Measurements from ENCODE around the gene PARD3.

Gene PARD3

DNA sequence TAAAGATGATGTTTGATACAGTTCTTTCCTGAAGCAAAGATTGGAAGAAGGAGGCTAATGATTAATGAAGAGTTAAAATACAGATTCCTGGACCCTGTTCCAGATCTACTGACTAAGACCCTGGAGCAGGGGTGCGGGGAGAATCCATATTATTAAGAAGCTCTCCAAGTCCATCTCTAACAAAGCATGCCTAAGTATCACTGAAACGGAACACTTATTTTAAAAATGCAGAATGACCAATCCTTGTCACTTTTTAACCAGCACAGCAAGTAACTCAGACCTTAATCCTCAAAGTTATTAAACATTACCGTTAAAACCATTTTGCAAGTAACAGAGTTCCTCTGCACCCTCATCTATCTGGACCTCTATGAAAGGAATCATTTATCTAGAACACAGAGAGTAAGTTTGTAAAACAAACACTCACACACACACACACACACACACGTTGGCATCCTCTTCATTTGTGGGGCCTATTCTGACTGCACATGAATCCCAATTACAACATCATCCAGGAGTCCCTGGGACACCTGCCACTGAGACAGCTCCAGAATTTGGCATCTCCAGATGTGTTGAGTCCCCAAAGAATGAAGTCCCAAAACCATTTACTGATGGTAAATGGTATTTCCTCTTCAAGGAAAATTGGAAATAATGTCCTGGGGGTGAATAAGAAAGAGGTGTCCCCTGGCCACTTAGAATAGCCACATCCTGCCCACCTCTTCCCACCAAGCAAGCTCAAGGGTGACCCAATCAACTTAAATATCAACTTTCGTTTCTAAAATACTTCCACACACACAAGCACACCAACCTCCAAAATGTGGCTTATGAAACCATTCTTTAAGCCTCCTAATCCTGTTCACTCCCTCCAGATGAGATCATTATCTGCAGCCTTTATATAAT, 117.5 kb downstream of the PARD3 start:
- DNase-seq (ENCODE audit: low read depth in 2 of 2, low spot score in 1 of 2), result no peak

DNA sequence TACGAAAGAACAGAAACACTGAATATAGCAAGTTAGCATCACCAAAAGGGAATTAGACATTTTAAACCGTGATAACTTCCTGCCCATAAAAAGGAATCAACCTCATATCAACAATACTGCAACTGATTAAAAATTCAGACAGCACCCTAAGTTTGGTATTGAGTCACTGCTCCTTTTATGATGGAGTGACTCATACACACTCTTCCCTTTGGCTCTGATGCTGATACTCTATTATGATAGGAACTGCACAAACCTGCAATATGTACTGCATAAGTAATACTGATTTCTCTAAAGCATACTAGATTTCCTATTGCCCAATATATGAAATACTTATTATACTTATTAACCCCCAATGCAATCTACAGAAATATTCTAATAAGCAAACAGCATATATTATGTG, 118.7 kb downstream of the PARD3 start:
- DNase-seq (ENCODE audit: low read depth in 2 of 2, low spot score in 1 of 2), result no peak

DNA sequence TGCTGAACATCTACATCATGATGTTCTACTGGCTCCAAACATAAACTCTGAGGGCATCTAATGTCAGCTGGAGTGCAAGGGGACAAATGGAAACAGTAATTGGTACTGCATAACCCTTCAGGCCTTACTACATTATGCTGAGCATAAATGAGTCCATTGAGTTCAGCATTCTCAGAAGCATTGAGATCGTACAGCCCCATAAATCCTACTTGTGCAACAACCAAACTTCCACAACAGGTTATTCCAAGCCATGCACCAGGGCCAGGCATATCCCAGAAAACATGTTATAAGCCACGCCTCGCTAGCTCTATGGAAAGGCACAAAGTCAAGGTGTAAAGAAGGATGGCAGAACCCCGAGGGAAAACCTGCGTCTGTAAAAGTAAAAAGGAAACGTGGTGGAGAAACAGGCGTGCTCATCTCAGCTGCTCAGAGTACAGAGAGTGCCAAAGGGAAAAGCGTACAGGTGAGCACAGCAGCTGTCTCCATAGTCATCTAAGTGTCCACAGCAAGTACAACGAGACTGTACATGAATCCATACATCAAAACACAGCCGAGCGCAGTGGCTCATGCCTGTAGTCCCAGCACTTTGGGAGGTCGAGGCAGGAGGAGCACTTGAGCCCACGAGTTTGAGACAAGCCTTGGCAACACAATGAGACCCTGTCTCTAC, 124.6 kb downstream of the PARD3 start:
- no peak for DNase-seq (ENCODE audit: low read depth in 2 of 2, low spot score in 1 of 2)

DNA sequence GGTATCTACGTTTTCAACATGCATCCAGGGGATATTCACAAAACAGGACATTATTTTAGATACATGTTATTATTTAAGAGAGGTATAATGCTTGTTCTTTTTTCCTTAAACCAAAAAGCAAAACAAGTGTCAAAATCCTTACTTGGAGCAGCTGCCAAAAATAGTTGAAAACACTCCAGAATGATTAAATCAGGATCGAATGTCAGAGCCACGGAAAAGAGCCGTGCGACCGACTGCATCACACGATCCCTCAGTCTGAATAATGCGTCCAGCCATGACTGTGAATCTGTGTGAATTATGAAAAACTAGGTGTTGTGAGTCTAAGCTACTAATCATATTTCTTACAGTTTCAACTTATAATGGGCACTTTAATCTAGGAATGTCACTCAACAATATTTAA, 126.0 kb downstream of the PARD3 start:
- DNase-seq (ENCODE audit: low read depth in 2 of 2, low spot score in 1 of 2), result no peak

DNA sequence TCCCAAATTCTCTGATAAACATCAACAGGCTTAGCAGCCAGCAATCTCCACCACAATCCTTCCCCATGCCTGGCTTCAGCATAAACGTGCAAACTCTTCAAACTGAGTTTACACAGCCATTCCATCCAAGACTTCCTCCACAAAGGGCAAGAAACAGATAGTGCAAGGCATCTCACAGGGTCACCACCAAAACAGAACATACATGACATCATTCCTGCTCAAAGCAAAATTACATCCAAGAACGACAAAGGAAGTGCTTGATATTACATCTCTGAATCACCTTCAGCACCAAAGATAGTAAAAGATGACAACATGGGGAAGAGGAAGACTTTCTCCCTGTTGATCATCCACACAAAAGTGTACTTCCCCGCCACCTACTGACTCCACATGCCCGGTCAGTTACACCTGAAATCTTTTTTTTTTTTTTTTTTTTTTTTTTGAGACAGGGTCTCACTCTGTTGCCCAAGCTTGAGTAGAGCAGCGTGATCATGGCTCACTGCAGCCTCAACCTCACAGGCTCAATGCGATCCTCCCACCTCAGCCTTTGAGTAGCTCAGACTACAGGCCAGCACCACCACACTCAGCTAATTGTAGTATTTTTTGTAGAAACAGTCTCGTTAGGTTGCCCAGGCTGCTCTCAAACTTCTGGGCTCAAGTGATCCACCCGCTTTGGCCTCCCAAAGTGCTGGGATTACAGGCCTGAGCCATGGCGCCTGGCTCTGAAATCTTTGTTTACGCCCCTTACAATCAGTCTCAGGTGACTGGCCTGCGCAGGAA, 127.5 kb downstream of the PARD3 start:
- DNase-seq (ENCODE audit: low read depth in 2 of 2, low spot score in 1 of 2), result no peak

DNA sequence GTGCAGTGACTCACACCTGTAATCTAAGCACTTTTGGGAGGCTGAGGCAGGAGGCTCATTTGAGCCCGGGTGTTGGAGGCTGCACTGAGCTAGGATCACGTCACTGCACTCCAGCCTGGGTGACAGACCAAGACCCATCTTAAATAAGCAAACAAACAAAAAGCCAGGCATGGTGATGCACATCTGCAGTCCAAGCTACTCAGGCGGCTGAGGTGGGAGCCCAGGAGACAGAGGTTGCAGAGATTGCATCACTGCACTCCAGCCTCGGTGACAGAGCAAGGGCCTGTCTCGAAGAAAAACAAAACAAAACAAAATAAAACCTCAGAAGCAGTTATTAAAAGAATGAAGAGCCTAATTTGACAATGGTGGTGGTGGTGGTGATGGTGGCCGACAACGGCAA, 132.5 kb downstream of the PARD3 start:
- DNase-seq (ENCODE audit: low read depth in 2 of 2, low spot score in 1 of 2), result no peak

DNA sequence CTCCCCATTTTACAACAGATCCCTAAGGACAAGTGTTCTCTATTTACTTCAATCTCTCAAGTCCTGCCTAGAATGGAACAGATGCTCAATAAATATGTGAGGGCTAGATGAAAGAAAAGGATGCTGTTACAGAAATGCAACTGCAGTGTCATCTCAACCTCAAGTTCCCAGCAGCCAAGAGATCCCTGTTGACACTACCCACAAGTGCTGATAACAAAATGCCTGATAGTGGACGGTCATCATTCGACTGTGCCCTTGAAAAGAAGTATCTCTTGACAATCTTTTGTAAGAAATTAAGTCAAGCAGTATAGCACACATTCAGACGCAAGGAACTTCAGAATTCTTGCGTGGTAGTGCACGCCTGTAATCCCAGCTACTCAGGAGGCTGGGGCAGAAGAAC, 133.2 kb downstream of the PARD3 start:
- no peak for DNase-seq (ENCODE audit: low read depth in 2 of 2, low spot score in 1 of 2)

DNA sequence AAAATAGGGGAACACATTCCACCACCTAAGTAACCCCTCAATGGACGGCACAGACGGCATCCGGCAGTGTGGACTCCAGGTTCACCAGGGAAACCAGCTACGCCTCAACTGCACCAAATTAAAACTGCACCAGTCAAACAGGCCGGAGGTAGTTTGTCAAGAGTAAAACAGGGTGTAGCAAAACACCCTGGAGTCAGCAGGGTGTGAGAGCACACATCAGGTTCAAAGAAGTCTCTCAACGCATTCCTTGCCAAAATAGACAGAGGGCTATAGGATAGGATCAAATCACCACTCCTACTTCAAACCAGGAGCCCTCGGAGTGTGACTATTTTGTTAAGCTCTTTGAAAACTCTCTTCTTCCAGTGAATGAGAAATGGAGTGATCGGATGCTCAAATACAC, 135.9 kb downstream of the PARD3 start:
- DNase-seq (ENCODE audit: low read depth in 2 of 2, low spot score in 1 of 2), result no peak

DNA sequence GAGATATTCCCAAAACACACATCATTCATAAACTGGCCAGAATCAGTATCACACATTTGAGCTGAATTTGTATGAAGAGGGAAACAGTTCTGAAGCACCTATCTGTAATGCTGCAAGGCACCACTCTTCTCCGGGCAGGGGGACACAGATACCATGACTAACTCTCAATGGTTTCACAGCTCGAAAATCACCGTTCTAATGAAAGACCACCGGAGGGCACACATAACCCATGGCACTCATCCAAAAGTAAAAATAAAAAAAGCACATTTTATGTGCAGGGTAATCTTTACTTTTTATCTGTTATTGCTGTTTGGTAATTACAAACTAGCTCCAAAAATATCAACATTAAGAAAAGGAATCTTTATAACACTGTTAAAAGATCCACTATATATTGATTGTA, 137.5 kb downstream of the PARD3 start:
- no peak for DNase-seq (ENCODE audit: low read depth in 2 of 2, low spot score in 1 of 2)

DNA sequence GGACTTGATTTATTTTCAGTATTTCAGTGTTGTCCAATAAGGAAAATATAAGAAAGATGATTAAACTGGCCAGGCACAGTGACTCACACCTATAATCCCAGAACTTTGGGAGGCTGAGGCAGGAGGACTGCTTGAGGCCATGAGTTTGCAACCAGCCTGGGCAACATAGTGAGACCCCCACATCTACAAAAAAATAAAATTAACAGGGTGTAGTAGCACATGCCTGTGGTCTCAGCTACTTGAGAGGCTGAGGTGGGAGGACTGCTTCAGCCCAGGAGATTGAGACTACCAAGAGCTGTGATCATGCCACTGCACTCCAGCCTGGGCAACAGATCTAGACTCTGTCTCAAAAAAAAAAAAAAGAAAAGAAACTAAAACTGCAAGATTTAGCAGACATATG, 138.0 kb downstream of the PARD3 start:
- DNase-seq (ENCODE audit: low read depth in 2 of 2, low spot score in 1 of 2), result no peak

DNA sequence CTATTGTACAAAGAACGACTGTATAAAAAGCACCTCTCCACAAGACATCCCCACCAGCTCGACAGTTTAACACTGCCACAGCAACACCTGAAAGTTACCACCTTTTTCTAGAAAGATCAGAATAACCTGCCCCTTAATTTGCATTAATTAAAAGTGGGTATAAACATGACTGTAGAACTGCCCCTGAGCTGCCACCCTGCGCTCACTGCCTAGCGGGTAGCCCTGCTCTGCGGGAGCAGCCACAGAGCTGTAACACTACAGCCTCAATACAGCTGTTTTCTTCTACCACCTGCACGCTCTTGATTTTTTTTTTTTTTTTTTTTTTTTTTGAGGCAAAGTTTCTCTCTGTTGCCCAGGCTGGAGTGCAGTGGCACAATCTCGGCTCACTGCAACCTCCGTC, 140.9 kb downstream of the PARD3 start:
- DNase-seq (ENCODE audit: low read depth in 2 of 2, low spot score in 1 of 2), result no peak

DNA sequence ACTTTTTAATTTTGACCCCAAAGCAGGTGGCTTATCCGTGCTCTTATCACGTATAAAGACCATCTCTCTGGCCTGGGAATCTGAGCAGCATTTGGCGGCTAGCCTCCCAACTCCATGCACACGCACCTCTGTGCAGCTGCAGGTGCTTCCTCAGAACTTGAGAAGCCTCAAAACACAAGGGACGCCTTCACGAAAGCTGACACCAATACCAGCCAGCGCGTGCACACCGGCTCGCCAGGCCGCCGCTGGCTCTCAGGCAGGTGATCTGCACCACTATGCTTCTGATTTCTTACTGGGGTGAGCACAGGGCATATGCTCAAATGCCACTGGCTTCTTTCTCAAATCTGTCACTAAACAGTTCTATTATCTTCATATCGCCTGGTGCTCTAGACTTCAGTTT, 145.0 kb downstream of the PARD3 start:
- DNase-seq (ENCODE audit: low read depth in 2 of 2, low spot score in 1 of 2), result no peak

DNA sequence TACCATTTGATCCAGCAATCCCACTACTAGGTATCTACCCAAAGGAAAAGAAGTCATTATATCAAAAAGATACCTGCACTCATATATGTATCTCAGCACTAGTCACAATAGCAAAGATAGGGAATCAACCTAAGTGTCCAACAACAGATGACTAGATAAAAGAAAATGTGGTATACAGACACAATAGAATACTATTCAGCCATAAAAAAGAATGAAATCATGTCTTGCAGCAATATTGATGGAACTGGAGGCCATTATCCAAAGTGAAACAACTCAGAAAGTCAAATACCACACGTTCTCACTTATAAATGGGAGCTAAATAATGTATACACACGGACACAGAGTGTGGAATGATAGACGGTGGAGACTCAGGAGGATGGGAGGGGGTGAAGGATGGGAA, 146.0 kb downstream of the PARD3 start:
- no peak for DNase-seq (ENCODE audit: low read depth in 2 of 2, low spot score in 1 of 2)

DNA sequence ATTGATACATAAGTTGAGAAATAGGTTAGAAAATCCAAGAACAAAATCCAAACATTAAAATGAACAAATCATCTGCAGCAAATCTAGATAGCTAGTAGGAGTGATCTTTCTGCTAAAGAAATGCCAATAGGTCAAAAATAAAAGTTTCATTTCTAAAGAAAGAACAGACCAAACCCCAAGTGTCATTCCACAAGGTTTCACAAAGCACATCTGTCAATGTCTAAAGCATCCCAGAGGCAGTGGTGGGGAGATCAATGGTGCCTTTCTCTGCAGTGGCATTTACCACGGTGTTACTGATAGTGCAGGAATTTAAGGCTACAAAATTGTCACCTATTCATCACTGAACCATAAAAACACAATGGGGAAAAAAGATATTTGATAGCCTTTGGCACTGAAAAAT, 147.9 kb downstream of the PARD3 start:
- no peak for DNase-seq (ENCODE audit: low read depth in 2 of 2, low spot score in 1 of 2)

DNA sequence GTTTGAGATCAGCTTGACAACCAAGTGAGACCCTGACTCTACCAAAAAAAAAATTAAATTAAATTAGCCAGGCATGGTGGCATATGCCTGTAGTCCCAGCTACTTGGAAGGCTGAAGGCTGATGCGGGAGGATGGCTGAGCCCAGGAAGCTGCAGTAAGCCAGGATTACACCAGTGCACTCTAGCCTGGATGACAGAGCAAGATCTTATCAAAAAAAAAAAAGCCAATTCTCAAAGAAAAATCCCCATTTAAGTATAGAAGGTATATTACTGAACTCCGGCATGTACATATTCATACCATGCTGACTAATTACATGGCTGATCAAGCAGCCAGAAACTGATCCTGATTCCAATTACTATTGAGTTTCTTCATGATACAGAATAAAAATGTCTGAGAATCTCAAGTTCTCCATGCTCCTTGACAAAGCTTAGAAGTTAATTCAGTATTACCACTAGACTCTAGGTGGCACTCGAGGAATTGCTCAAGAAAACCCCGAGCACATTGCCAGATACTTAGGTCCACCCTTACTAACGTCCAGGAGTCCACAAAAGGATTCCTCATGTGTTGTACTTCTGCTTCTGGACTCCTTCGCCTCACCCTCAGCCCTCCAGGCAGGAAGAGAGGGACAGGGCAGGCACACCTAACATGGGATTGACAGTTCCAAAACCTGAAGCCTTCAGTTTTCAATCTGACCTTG, 148.9 kb downstream of the PARD3 start:
- DNase-seq (ENCODE audit: low read depth in 2 of 2, low spot score in 1 of 2), result no peak

DNA sequence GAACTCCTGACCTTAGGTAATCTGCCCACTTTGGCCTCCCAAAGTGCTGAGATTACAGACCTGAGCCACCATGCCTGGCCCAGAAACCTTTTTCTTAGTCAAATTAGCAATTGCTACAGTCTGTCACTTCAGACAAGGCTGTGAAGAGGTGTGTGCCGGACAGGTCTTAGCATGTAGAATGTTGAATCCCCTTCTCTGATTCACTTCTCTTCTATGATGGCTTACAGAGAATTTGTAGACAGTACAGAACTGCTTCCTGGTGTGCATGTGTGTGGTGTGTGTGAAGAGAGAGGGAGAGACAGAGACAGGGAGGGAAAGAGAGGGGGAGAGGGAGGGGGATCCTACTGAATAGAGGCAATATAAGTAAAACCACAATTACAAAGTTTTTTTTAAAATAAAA, 150.4 kb downstream of the PARD3 start:
- no peak for DNase-seq (ENCODE audit: low read depth in 2 of 2, low spot score in 1 of 2)

DNA sequence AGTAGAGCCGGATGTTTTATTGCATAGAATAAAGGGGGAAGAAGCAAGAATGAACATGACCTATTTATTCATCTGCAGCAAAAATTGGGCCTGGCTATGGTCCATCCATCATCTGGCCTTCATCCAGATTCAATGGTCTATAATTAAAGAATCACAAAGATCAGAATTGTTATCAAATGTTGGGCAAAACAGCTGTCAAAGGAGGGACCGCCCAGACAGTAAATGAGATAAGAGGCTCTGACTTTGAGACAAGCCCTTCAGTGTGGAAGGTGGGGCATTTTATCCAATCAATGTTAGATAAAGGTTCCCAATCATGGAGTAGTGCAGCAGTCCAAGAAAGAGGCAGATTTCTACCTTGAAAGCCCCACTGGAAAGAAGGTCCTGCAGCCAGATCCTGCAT, 153.5 kb downstream of the PARD3 start:
- no peak for DNase-seq (ENCODE audit: low read depth in 2 of 2, low spot score in 1 of 2)

DNA sequence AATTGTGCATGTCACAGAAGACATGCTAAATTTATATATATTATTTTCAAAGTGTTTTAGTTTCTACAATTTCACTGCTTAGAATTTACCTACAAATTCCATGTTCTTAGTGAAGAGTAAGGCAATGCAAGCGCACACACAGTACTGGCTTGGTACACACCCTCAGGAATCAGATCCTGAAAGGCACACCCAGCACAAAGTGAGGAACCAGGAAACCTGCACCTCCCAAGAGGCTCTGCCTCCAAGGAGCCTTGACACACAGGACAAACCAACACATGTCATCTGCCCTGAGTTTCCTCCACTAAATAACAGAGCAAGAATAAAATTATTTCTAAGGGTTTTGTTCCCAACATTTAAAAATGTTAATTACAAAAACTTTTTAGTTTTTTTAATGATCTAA, 156.2 kb downstream of the PARD3 start:
- no peak for DNase-seq (ENCODE audit: low read depth in 2 of 2, low spot score in 1 of 2)

DNA sequence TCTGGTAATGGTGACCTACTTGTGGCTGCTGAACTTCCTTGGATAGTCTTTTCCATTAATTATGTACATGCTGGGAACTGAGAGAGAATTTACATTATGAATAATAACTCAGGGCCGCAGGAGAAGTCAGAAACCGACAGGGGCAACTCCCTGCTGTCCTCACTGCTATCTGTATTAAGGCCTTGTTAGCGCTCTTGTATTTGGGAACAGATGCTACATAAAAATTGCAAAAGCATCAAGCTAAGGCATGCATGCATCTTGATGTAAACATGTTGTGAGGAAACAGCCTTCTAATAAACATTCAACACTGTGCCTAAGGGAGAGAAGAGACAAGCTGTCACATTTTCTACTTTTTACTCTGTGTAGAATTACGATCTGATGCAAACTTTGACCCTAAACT, 158.4 kb downstream of the PARD3 start:
- no peak for DNase-seq (ENCODE audit: low read depth in 2 of 2, low spot score in 1 of 2)

DNA sequence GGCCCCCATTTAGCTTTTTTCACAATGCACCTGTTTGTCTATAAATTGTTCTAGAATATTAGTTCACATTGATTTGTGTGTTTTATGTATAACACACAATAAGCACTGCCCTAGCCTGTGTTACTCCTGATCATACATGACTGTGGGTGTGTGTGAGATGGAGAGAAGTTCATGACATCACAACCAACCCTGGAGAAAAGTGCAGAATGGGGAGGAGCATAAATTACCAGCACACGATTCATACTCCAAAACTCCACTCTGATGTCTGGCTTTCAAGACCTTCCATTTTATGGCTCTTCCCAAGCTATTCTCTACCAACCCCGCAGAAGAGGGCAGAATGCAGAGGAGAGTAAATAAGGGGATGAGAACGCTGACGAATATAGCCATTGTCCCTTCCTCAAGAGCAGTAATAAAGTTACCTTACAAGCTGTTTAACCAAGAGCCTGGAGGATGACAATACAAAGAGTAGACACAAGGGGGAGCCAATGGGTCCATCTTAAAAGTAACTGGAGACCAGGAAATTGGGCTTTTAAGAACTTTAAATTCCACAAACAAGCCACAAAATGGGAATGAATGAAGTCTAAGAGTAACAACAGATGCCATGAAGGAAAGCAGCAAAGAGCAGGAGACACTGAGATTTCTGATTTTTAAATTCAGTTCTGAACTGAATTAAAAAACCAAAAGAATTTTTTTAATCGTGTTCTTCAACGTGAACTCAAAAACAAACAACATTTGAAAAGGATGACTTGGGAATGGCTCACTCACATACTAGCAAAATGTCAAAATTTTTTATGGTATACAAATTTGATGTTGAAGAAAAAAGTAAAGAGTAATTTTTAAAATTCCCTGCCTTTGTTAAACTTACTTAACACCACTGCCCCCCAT, 159.6 kb downstream of the PARD3 start:
- DNase-seq (ENCODE audit: low read depth in 2 of 2, low spot score in 1 of 2), result no peak
